Liver (tissue), 9 donors: ENCODE data around the gene PLEKHH2. TPM values are rescaled to one million over a fixed set of nuclear protein-coding genes. Genes with fewer than 3 reads are reported as not detected.

Experiments used
- DNase-seq: peaks from one replicate; pipeline ENCODE4 v3.0.0-alpha.2; 2017; ENCODE audit warnings: low spot score
- H3K27ac ChIP-seq, 2 donors: one replicate each; pipeline ENCODE4 v1.7.0; 2013; ENCODE audit warnings: inconsistent platforms in 2 of 2, low read length in 2 of 2, control low read depth in 1 of 2, low read depth in 1 of 2, mild to moderate bottlenecking in 1 of 2
- H3K27me3 ChIP-seq, 4 donors: one replicate each; pipeline versions ENCODE4 v1.6.1 to v1.7.0; 2013; ENCODE audit warnings: low read length in 3 of 4, inconsistent platforms in 1 of 4, mild to moderate bottlenecking in 1 of 4, moderate library complexity in 1 of 4; ENCODE audit not compliant: control insufficient read depth in 4 of 4, insufficient read depth in 4 of 4
- H3K36me3 ChIP-seq, 4 donors: one replicate each; pipeline versions ENCODE4 v1.6.1 to v1.7.0; 2013; ENCODE audit warnings: low read length in 3 of 4, mild to moderate bottlenecking in 3 of 4, low read depth in 1 of 4, moderate library complexity in 1 of 4; ENCODE audit not compliant: control insufficient read depth in 4 of 4, insufficient read depth in 3 of 4
- H3K4me1 ChIP-seq, 4 donors: one replicate each; pipeline versions ENCODE4 v1.6.1 to v1.7.0; 2013; ENCODE audit warnings: low read length in 3 of 4, mild to moderate bottlenecking in 3 of 4, moderate library complexity in 1 of 4; ENCODE audit not compliant: control insufficient read depth in 4 of 4, insufficient read depth in 4 of 4
- H3K4me3 ChIP-seq, 3 donors: one replicate each; pipeline versions ENCODE4 v1.6.1 to v1.7.0; 2013; ENCODE audit warnings: low read length in 3 of 3, control low read depth in 1 of 3, low read depth in 1 of 3, mild to moderate bottlenecking in 1 of 3
- H3K9ac ChIP-seq, 2 donors: one replicate each; pipeline ENCODE4 v1.7.0; 2013; ENCODE audit warnings: low read length in 2 of 2, mild to moderate bottlenecking in 2 of 2, moderate library complexity in 2 of 2, control low read depth in 1 of 2, low read depth in 1 of 2
- H3K9me3 ChIP-seq, 4 donors: one replicate each; pipeline versions ENCODE4 v1.6.1 to v1.7.0; 2013; ENCODE audit warnings: low read length in 3 of 4; ENCODE audit not compliant: control insufficient read depth in 4 of 4
- ATF3 ChIP-seq: IDR thresholded peaks from 2 replicates; pipeline ENCODE4 v1.6.1; 2016; ENCODE audit warnings: antibody characterized with exemption
- EGR1 ChIP-seq, 2 donors: IDR thresholded peaks; 2 replicates each; pipeline ENCODE4 v1.6.1; 2016 to 2018; ENCODE audit warnings: antibody characterized with exemption in 2 of 2, low read depth in 2 of 2
- FOXA1 ChIP-seq: IDR thresholded peaks from 2 replicates; pipeline ENCODE4 v1.6.1; 2016; ENCODE audit warnings: antibody characterized with exemption
- FOXA2 ChIP-seq: IDR thresholded peaks from 2 replicates; pipeline ENCODE4 v1.6.1; 2016; ENCODE audit warnings: antibody characterized with exemption
- GABPA ChIP-seq, 2 donors: IDR thresholded peaks in 1 of 2; conservative IDR thresholded peaks in 1 of 2; 2 replicates each; pipeline ENCODE4 v1.6.1; 2016; ENCODE audit warnings: antibody characterized with exemption in 2 of 2, mild to moderate bottlenecking in 1 of 2, moderate library complexity in 1 of 2
- HNF4A ChIP-seq, 2 donors: conservative IDR thresholded peaks; 2 replicates each; pipeline ENCODE4 v1.6.1; 2016; ENCODE audit warnings: antibody characterized with exemption in 2 of 2, mild to moderate bottlenecking in 2 of 2
- HNF4G ChIP-seq: IDR thresholded peaks from 2 replicates; pipeline ENCODE4 v1.6.1; 2016; ENCODE audit warnings: antibody characterized with exemption
- JUND ChIP-seq, 2 donors: IDR thresholded peaks; 2 replicates each; pipeline ENCODE4 v1.6.1; 2016; ENCODE audit warnings: antibody characterized with exemption in 2 of 2
- NR2F2 ChIP-seq: IDR thresholded peaks from 2 replicates; pipeline ENCODE4 v1.6.1; 2016; ENCODE audit warnings: antibody characterized with exemption
- RAD21 ChIP-seq, 2 donors: IDR thresholded peaks; 2 replicates each; pipeline ENCODE4 v1.6.1; 2016; ENCODE audit warnings: antibody characterized with exemption in 2 of 2, mild to moderate bottlenecking in 2 of 2
- RXRA ChIP-seq, 2 donors: IDR thresholded peaks; 2 replicates each; pipeline ENCODE4 v1.6.1; 2017 to 2018; ENCODE audit warnings: antibody characterized with exemption in 2 of 2, mild to moderate bottlenecking in 1 of 2
- SP1 ChIP-seq: IDR thresholded peaks from 2 replicates; pipeline ENCODE4 v1.6.1; 2018; ENCODE audit warnings: antibody characterized with exemption, mild to moderate bottlenecking
- TAF1 ChIP-seq: conservative IDR thresholded peaks from 2 replicates; pipeline ENCODE4 v1.6.1; 2016; ENCODE audit warnings: antibody characterized with exemption, mild to moderate bottlenecking
- YY1 ChIP-seq: IDR thresholded peaks from 2 replicates; pipeline ENCODE4 v1.6.1; 2016; ENCODE audit warnings: antibody characterized with exemption, mild to moderate bottlenecking
- WGBS: extraction: QIAGEN DNeasy Blood & Tissue Kit; methylation state at CpG from one replicate; pipeline ENCODE4 v1.1.7; 2013; 5-methylcytosine and 5-hydroxymethylcytosine counted together
- polyA plus RNA-seq, 2 donors: library from polyadenylated mRNA; stranded (reverse) in 1 of 2; unstranded in 1 of 2; fragments of 200-250 nt in 1 of 2; fragments of >200 nt in 1 of 2; fragmentation: Nextera tagmentation in 1 of 2; extraction: Ambion mirVana in 1 of 2; gene quantifications; one replicate each; pipeline versions ENCODE4 v1.2.1 to v1.2.3, GENCODE V29; 2013 to 2015
- total RNA-seq, 2 donors: library from RNA; depleted of rRNA; stranded (reverse); fragments of >200 nt; gene quantifications; one replicate each; pipeline ENCODE4 v1.2.3, GENCODE V29; 2014
- TF ChIP-seq, protein P1 (sequence below): fragments of 150-350 bp; IDR thresholded peaks from 2 replicates; pipeline ENCODE4 v1.5.1; 2017; ENCODE audit warnings: improper control_type of control experiment, low read depth, low read length; ENCODE audit not compliant: missing input control
- TF ChIP-seq, protein P2 (sequence below): IDR thresholded peaks from 2 replicates; pipeline ENCODE4 v1.6.1; 2016; ENCODE audit warnings: antibody characterized with exemption
- TF ChIP-seq, protein P3 (sequence below): IDR thresholded peaks from 2 replicates; pipeline ENCODE4 v1.6.1; 2016; ENCODE audit warnings: antibody characterized with exemption
- TF ChIP-seq, protein P4 (sequence below): IDR thresholded peaks from 2 replicates; pipeline ENCODE4 v1.6.1; 2016; ENCODE audit warnings: antibody characterized with exemption, mild to moderate bottlenecking
- donor health status: healthy.
- donor health status: healthy.
- donor health status: healthy.
- donor health status: healthy.
- donor health status: healthy.

PLEKHH2 gene
- total and polyA plus RNA-seq, 4 donors, result 0.51 to 3.8 (median 1.0) TPM

DNA sequence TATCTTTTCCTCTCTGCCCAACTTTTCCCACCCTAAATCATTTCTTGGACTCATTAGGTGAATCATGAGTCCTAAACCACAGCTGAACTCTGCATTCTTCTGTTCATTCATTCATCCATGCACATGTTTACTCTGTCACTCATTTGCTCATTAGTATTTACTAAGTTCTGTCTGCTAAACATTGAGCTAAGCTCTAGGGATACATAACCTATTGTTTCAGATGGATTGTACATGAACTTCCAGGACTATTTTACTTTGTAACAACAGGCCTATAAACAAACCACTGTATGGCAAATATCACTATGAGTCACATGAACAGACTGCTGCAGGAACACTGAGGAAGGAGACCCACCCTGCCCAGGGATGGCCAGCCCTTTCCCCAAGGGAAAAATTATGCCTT is 122.1 kb downstream of the PLEKHH2 start:
- TF ChIP-seq GABPA (IDR thresholded peaks at IDR 0.05 in 1 of 2, conservative IDR thresholded peaks at IDR 0.05 in 1 of 2) (no peak), SP1 (no peak), HNF4G (no peak), YY1 (no peak)
- H3K9ac ChIP-seq, result no peak overlapping the region
- H3K9me3 ChIP-seq, result no peaks in the 10 kb centered on the region
- no peaks in the 10 kb centered on the region for H3K4me1 ChIP-seq
- no peak for DNase-seq
- H3K36me3 ChIP-seq, result no peaks in the 10 kb centered on the region
- no peak overlapping the region for H3K27ac ChIP-seq
- no peaks in the 10 kb centered on the region for H3K27me3 ChIP-seq
- no peak overlapping the region for H3K4me3 ChIP-seq

DNA sequence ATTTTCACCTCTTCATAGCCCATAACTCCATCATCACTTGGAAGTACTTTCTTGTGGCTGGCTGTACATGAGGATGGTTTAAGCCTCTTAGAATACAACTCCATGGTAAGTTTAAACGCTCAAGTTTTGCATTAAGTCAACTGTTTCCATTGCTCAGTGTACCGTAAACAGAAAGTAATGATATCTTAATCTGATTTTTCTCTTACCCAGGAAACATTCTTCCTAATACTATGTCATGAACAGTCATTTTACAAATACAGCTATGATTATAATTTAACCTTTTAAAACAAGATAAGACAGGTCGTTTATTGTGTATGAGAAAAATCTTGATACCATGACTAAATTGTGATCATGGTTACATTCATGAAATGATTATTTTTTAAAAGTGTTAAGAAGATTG is 125.2 kb downstream of the PLEKHH2 start:
- TF ChIP-seq RAD21 (IDR thresholded peaks at IDR 0.05) (no peak), YY1 (no peak)
- TF ChIP-seq, protein P1, sequence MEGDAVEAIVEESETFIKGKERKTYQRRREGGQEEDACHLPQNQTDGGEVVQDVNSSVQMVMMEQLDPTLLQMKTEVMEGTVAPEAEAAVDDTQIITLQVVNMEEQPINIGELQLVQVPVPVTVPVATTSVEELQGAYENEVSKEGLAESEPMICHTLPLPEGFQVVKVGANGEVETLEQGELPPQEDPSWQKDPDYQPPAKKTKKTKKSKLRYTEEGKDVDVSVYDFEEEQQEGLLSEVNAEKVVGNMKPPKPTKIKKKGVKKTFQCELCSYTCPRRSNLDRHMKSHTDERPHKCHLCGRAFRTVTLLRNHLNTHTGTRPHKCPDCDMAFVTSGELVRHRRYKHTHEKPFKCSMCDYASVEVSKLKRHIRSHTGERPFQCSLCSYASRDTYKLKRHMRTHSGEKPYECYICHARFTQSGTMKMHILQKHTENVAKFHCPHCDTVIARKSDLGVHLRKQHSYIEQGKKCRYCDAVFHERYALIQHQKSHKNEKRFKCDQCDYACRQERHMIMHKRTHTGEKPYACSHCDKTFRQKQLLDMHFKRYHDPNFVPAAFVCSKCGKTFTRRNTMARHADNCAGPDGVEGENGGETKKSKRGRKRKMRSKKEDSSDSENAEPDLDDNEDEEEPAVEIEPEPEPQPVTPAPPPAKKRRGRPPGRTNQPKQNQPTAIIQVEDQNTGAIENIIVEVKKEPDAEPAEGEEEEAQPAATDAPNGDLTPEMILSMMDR, result no peak
- 67% methylated on average over 3 of the region's 3 CpGs for WGBS
- no peaks in the 10 kb centered on the region for H3K36me3 ChIP-seq

GRCh38 chr2:43763091-43763490 is 126.0 kb downstream of the PLEKHH2 start:
- Histone ChIP-seq H3K9me3 (no peaks in the 10 kb centered on the region), H3K27me3 (no peaks in the 10 kb centered on the region), H3K27ac (no peak overlapping the region), H3K36me3 (no peaks in the 10 kb centered on the region), H3K9ac (no peak overlapping the region), H3K4me3 (no peak overlapping the region), H3K4me1 (no peaks in the 10 kb centered on the region)
- DNase-seq, result no peak
- TF ChIP-seq TAF1 (no peak), ATF3 (no peak), RXRA (IDR thresholded peaks at IDR 0.05) (no peak), GABPA (IDR thresholded peaks at IDR 0.05 in 1 of 2, conservative IDR thresholded peaks at IDR 0.05 in 1 of 2) (no peak), FOXA1 (no peak), YY1 (no peak), HNF4A (conservative IDR thresholded peaks at IDR 0.05) (no peak), JUND (IDR thresholded peaks at IDR 0.05) (no peak), NR2F2 (no peak), FOXA2 (no peak), EGR1 (IDR thresholded peaks at IDR 0.05; ENCODE audit: low read depth in 2 of 2) (no peak), RAD21 (IDR thresholded peaks at IDR 0.05) (no peak), SP1 (no peak), HNF4G (no peak)
- TF ChIP-seq, protein P2, sequence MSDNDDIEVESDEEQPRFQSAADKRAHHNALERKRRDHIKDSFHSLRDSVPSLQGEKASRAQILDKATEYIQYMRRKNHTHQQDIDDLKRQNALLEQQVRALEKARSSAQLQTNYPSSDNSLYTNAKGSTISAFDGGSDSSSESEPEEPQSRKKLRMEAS, result no peak
- TF ChIP-seq, protein P3, sequence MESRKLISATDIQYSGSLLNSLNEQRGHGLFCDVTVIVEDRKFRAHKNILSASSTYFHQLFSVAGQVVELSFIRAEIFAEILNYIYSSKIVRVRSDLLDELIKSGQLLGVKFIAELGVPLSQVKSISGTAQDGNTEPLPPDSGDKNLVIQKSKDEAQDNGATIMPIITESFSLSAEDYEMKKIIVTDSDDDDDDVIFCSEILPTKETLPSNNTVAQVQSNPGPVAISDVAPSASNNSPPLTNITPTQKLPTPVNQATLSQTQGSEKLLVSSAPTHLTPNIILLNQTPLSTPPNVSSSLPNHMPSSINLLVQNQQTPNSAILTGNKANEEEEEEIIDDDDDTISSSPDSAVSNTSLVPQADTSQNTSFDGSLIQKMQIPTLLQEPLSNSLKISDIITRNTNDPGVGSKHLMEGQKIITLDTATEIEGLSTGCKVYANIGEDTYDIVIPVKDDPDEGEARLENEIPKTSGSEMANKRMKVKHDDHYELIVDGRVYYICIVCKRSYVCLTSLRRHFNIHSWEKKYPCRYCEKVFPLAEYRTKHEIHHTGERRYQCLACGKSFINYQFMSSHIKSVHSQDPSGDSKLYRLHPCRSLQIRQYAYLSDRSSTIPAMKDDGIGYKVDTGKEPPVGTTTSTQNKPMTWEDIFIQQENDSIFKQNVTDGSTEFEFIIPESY, result no peak
- TF ChIP-seq, protein P1, result no peak
- TF ChIP-seq, protein P4, sequence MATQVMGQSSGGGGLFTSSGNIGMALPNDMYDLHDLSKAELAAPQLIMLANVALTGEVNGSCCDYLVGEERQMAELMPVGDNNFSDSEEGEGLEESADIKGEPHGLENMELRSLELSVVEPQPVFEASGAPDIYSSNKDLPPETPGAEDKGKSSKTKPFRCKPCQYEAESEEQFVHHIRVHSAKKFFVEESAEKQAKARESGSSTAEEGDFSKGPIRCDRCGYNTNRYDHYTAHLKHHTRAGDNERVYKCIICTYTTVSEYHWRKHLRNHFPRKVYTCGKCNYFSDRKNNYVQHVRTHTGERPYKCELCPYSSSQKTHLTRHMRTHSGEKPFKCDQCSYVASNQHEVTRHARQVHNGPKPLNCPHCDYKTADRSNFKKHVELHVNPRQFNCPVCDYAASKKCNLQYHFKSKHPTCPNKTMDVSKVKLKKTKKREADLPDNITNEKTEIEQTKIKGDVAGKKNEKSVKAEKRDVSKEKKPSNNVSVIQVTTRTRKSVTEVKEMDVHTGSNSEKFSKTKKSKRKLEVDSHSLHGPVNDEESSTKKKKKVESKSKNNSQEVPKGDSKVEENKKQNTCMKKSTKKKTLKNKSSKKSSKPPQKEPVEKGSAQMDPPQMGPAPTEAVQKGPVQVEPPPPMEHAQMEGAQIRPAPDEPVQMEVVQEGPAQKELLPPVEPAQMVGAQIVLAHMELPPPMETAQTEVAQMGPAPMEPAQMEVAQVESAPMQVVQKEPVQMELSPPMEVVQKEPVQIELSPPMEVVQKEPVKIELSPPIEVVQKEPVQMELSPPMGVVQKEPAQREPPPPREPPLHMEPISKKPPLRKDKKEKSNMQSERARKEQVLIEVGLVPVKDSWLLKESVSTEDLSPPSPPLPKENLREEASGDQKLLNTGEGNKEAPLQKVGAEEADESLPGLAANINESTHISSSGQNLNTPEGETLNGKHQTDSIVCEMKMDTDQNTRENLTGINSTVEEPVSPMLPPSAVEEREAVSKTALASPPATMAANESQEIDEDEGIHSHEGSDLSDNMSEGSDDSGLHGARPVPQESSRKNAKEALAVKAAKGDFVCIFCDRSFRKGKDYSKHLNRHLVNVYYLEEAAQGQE, result no peak
- 96% methylated on average over 2 of the region's 2 CpGs for WGBS

More for the DNA sequence above, 125.2 kb downstream of the PLEKHH2 start:
- no peak for DNase-seq
- Histone ChIP-seq H3K27ac (no peak overlapping the region), H3K4me3 (no peak overlapping the region), H3K27me3 (no peaks in the 10 kb centered on the region), H3K9ac (no peak overlapping the region), H3K9me3 (no peaks in the 10 kb centered on the region), H3K4me1 (no peaks in the 10 kb centered on the region)
